Stomach (tissue), 9 donors: ENCODE results near the gene SOX30. TPM values are rescaled to one million over a fixed set of nuclear protein-coding genes. Genes with fewer than 3 reads are reported as not detected.

Experiments
- DNase-seq, 2 donors: peaks; one replicate each; pipeline versions ENCODE4 v3.0.0 to v3.0.0-alpha.2; 2013 to 2019
- H3K27ac ChIP-seq, 5 donors: fragments of 200-600 bp in 4 of 5; sonication (generic) in 4 of 5; one replicate each; pipeline ENCODE4 v1.5.1; 2013 to 2019; ENCODE audit warnings: mild to moderate bottlenecking in 1 of 5, moderate library complexity in 1 of 5
- H3K27me3 ChIP-seq, 3 donors: fragments of 200-600 bp; sonication (generic); one replicate each; pipeline ENCODE4 v1.5.1; 2017 to 2019; ENCODE audit warnings: mixed run types in 1 of 3
- H3K36me3 ChIP-seq, 4 donors: fragments of 200-600 bp; sonication (generic); 1 replicate in 3 of 4; 2 replicates in 1 of 4; pipeline ENCODE4 v1.5.1; 2016 to 2019
- H3K4me1 ChIP-seq, 4 donors: fragments of 200-600 bp; sonication (generic); one replicate each; pipeline ENCODE4 v1.5.1; 2016 to 2019
- H3K4me3 ChIP-seq, 4 donors: fragments of 200-600 bp; sonication (generic) in 3 of 4; one replicate each; pipeline ENCODE4 v1.5.1; 2016 to 2019; ENCODE audit warnings: mild to moderate bottlenecking in 1 of 4
- H3K9me3 ChIP-seq, 4 donors: fragments of 200-600 bp; sonication (generic); one replicate each; pipeline ENCODE4 v1.5.1; 2016 to 2019
- CTCF ChIP-seq, 7 experiments: fragments of 450-650 bp in 4 of 7; fragments of 200-600 bp in 3 of 7; sonication (generic) in 3 of 7; IDR thresholded peaks; one replicate each; pipeline ENCODE4 v1.5.1; 2016 to 2019; ENCODE audit warnings: antibody characterized with exemption in 7 of 7, control low read depth in 2 of 7, mild to moderate bottlenecking in 1 of 7
- EP300 ChIP-seq: sonication (generic); formaldehyde crosslinking; IDR thresholded peaks from one replicate; pipeline ENCODE4 v1.6.1; 2017; ENCODE audit warnings: antibody characterized with exemption
- POLR2A ChIP-seq, 4 donors: fragments of 450-650 bp; IDR thresholded peaks; one replicate each; pipeline ENCODE4 v1.6.1; 2016; ENCODE audit warnings: antibody characterized with exemption in 4 of 4, control low read depth in 2 of 4, mild to moderate bottlenecking in 1 of 4, moderate library complexity in 1 of 4
- POLR2AphosphoS5 ChIP-seq, 3 donors: sonication (generic); formaldehyde crosslinking; IDR thresholded peaks; one replicate each; pipeline ENCODE4 v1.6.1; 2016; ENCODE audit warnings: antibody characterized with exemption in 3 of 3
- whole genome bisulfite sequencing, 5 donors: extraction: QIAGEN DNeasy Blood & Tissue Kit in 3 of 5; methylation state at CpG; one replicate each; pipeline versions ENCODE4 v1.1.5 to v1.1.7; 2013 to 2018; 5-methylcytosine and 5-hydroxymethylcytosine counted together
- intact Hi-C: fragments of 100-400 bp; cut with DNase I; formaldehyde crosslinking; loops from one replicate; pipeline ENCODE4 v1.15.1; 2023; ENCODE audit warnings: low total_unique reads
- polyA plus RNA-seq, 3 donors: library from polyadenylated mRNA; stranded (reverse); fragments of 200-250 nt; gene quantifications; one replicate each; pipeline ENCODE4 v1.2.3, GENCODE V29; 2013
- small RNA-seq, 4 donors: library from RNA; depleted of rRNA; stranded (forward); fragments of <200 nt; gene quantifications; one replicate each; pipeline ENCODE3, GENCODE V24; 2016
- total RNA-seq, 5 donors: library from RNA; depleted of rRNA; stranded (reverse); fragments of >200 nt; gene quantifications; one replicate each; pipeline versions ENCODE4 v1.1.0 to v1.2.3, GENCODE V29; 2014 to 2016
- donor health status: healthy with polysubstance abuse.
- donor health status: Bipolar disorder and iron deficiency.
- donor health status: healthy.

The SOX30 gene
- total and polyA plus RNA-seq, 8 donors = 0.08 to 0.29 TPM; not detected in 6

DNA sequence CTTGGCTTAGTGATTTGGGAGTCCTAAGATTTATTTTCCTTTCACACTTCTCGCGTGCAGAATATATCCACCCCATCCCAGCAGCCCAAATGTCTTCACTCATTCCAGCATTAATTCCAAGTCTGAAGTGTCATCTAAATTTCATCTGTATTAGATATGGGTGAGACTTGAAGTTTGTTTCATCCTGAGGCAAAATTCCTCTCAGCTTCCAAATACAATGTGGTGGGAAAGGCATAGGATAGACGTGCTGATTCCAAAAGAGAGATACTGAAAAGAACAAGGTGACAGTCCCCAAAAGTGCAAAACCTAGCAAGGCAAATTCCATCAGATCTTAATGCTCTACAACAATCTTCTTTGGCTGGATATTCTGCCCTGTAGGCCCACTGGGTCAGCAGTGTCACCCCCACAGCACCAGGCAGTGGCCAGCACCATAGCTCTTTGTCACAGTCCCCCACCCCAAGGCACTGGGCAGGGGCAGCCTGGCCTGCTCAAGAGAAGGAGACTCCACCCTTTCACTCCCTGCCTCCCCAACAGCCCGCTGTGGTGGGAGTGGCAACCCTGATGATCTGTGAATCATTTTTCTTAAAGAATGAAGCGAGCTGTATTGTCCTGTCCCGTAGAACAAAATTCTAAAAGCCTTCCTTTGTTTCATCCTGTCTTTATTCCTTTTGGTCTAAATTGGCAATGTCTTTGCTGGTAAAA, 74.0 kb downstream of the SOX30 start:
- DNase-seq = no peak
- 79 to 85% (median 82%) methylated on average over 6 of the region's 6 CpGs for WGBS, 5 donors
- Histone ChIP-seq H3K27ac (no peak overlapping the region), H3K4me3 (no peak overlapping the region), H3K9me3 (no peaks in the 10 kb centered on the region), H3K27me3 (peaks cover 0 to 22% (median 18%) of the 10 kb centered on the region in 3 donors), H3K4me1 (peaks cover 8 to 32% (median 15%) of the 10 kb centered on the region in 4 donors), H3K36me3 (no peaks in the 10 kb centered on the region)
- TF ChIP-seq POLR2AphosphoS5 (IDR thresholded peaks at IDR 0.05) (no peak), POLR2A (IDR thresholded peaks at IDR 0.05) (no peak), CTCF (IDR thresholded peaks at IDR 0.05) (no peak), EP300 (no peak)
- intact Hi-C loops = no loop called here

GRCh38 chr5:157576678-157577077, 75.6 kb downstream of the SOX30 start:
- peaks cover 0 to 22% (median 18%) of the 10 kb centered on the region in 3 donors for H3K27me3 ChIP-seq
- no peak for DNase-seq
- 73 to 85% (median 75%) methylated on average over 4 of the region's 4 CpGs for WGBS, 5 donors
- H3K9me3 ChIP-seq = no peaks in the 10 kb centered on the region
- H3K4me3 ChIP-seq = no peak overlapping the region
- no peaks in the 10 kb centered on the region for H3K36me3 ChIP-seq
- peaks cover 11 to 47% (median 22%) of the 10 kb centered on the region in 4 donors for H3K4me1 ChIP-seq
- intact Hi-C loops = no loop called here
- no peak for TF ChIP-seq CTCF (IDR thresholded peaks at IDR 0.05)
- no peak for TF ChIP-seq POLR2A (IDR thresholded peaks at IDR 0.05)
- TF ChIP-seq POLR2AphosphoS5 (IDR thresholded peaks at IDR 0.05) = no peak
- no peak for TF ChIP-seq EP300
- H3K27ac ChIP-seq = peak overlapping the region in 2 of 5 donors; percentile 86 to 92

Small RNA genes within 50 kb of the gene (small RNA-seq; reads per million reads assigned to genes)
- gene RNU6-390P = 0 reads per million in 4 donors

Other genes with a start within 250 kb of the SOX30 start
- 1 to 10 TPM in 3 of 5 donors, under 1 TPM in 1, not detected in 1; 0.58 to 8.3 (median 4.6) TPM for gene NIPAL4, start 192.2 kb downstream of the SOX30 start, total RNA-seq
- gene NIPAL4, start 192.2 kb downstream of the SOX30 start, polyA plus RNA-seq = 1 to 10 TPM in 2 of 3 donors, under 1 TPM in 1; 0.19 to 4.0 (median 1.2) TPM
- 10 to 100 TPM in 3 of 5 donors, 1 to 10 TPM in 2; 1.2 to 42.8 (median 13.3) TPM for gene ADAM19, start 76.7 kb downstream of the SOX30 start, total RNA-seq
- gene ADAM19, start 76.7 kb downstream of the SOX30 start, polyA plus RNA-seq = 1 to 10 TPM; 3.3 to 4.1 (median 3.4) TPM
- not detected for gene C5orf52, start 19.1 kb upstream of the SOX30 start, total RNA-seq
- gene C5orf52, start 19.1 kb upstream of the SOX30 start, polyA plus RNA-seq = not detected
- 10 to 100 TPM in 4 of 5 donors, 1 to 10 TPM in 1; 2.9 to 29.6 (median 18.7) TPM for gene THG1L, start 79.0 kb upstream of the SOX30 start, total RNA-seq
- 10 to 100 TPM; 10.2 to 20.4 (median 12.8) TPM for gene THG1L, start 79.0 kb upstream of the SOX30 start, polyA plus RNA-seq
- 10 to 100 TPM in 1 of 5 donors, 1 to 10 TPM in 4; 1.2 to 10.3 (median 4.1) TPM for gene LSM11, start 91.3 kb upstream of the SOX30 start, total RNA-seq
- 1 to 10 TPM in 1 of 3 donors, under 1 TPM in 2; 0.46 to 1.6 (median 0.81) TPM for gene LSM11, start 91.3 kb upstream of the SOX30 start, polyA plus RNA-seq
- 100 to 1,000 TPM in 3 of 5 donors, 10 to 100 TPM in 2; 74.5 to 196 (median 100) TPM for gene CLINT1, start 206.7 kb upstream of the SOX30 start, total RNA-seq
- gene CLINT1, start 206.7 kb upstream of the SOX30 start, polyA plus RNA-seq = 10 to 100 TPM; 24.7 to 53.0 (median 42.3) TPM